DLD1 (cell line): Measurements from ENCODE around the gene MAPK4.
"Not testable (repeated sequence)": the region's sequence is repeated elsewhere in the genome, so short reads cannot be mapped to it uniquely, and the experiment has no call there.

ENCODE experiments used
- in situ Hi-C: cut with HindIII; loops from 2 replicates; pipeline ENCODE4 v1.10.0; 2017; ENCODE audit warnings: low sequenced_read_pairs

The MAPK4 gene

DNA sequence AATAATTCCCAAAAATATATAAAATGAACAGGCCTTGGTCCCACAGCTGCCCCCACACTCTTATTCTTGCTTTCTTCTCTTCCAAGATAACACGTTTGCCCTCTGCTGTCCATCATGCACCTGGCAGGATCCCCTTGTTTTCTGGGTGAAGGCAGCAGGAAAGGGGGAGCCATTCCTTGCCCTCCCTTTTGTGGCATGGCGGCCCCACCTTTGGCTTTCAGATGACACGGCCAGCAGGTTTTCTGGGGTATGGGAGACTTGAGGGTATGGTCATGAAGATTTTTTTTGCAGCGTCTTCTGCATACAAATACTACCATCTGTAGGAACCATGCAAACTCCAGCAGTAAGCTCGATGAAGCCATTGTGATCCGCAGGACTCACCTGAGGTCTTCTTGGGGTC lies 118.8 kb downstream of the MAPK4 start:
- in situ Hi-C loops, result no loop called here

DNA sequence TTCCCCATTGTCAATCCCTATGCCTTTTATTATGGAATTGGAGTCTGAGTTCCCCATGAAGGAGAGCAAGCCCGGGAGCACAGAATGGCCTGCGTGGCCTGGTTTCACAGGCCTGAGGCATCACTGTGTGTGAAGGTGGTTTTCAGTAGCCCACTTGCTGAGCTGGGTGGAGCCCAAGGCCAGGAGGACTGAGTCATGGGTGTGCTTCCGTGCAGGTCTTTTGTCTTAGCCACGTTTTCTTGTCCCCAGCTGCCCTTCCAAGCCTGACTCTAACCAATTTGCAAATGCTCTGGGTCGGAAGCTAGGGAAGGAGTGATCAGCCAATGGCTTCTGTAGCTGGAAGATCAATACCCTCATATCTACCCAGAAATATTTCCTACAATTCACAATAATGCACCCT lies 119.2 kb downstream of the MAPK4 start:
- in situ Hi-C loops, result no loop called here

DNA sequence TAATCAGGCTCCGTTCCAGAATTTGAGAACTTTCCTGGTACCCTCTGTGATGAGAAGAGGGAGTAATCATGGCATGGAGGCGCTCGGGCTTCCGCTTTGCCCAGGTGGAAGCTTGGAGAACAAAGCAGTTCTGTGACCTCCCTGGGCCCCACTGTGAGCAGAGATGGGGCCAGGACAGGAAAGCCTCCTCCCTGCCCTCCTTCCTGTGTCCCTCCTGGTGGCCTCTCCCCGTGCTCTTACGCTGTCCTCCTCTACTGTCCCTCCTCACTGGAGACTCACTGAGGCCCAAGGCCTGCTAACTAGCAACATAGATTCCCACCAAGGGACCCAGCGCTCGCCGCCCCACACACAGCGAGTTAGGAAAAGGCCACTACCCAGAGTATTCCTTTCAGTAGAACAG lies 119.8 kb downstream of the MAPK4 start:
- in situ Hi-C loops, result no loop called here

- in situ Hi-C loops, result no loop called here
These were observed 121.1 kb downstream of the MAPK4 start for GRCh38 chr18:50680966-50681365.

DNA sequence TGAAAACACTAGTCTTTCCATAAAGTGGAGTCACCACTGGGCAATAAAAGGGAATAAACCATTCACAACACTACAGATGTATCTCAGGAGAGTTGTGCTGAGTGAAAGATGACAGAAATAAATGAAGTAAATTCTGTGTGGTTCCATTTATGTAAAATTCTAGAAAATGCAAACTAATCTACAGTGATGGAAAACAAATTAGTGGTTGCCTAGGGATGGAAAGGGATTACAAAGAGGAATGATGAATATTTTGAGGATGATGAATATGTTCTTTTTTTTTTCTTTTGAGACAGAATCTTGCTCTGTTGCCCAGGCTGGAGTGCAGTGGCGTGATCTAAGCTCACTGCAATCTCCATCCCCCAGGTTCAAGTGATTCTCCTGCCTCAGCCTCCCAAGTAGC lies 123.0 kb downstream of the MAPK4 start:
- in situ Hi-C loops, result no loop called here

DNA sequence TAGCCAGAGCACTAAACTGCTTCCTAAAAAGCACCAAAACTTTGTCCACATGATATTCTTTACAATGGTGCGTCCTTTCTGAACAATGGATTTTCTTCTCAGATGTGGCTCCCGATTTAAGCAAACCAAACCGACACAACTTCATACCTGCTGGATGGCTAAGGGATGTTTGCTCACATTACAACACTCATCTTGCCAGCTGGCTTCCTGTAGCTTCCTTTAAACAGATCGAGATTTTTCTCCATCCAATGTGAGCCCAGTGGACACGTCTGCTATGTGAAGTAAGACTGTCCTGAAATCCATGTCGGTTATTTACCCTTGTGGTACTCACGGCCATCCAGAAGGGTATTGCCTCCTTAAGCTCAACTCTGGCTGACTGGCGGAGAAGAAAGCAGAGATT lies 126.5 kb downstream of the MAPK4 start:
- in situ Hi-C loops, result no loop called here

DNA sequence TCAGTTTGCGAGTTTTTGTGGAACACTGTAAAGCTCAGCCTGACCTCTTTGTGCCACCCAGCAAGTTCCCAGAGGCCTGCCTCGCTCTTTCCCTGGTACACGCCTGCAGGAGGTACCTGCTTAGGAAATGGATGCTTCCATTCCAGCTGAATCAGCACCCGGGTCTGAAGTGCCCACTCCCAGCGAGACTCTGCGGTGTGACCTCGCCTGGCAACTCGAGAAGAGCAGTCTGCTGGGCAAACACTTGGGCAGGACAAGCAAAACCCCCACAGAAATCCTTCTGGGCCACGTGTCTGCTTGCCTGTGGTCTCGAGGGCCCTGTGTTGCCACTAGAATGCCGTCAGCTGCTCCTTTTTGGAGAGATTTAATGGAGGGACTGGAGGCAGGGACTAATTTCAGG lies 127.6 kb downstream of the MAPK4 start:
- in situ Hi-C loops, result no loop called here

- in situ Hi-C loops, result no loop called here
These were observed 129.7 kb downstream of the MAPK4 start for GRCh38 chr18:50689578-50689977.

GRCh38 chr18:50694147-50694546 lies 134.3 kb downstream of the MAPK4 start:
- in situ Hi-C loops, result no loop called here

- in situ Hi-C loops, result no loop called here
These were observed 135.7 kb downstream of the MAPK4 start for GRCh38 chr18:50695431-50696176.

GRCh38 chr18:50696436-50696835 lies 136.5 kb downstream of the MAPK4 start:
- in situ Hi-C loops, result no loop called here

DNA sequence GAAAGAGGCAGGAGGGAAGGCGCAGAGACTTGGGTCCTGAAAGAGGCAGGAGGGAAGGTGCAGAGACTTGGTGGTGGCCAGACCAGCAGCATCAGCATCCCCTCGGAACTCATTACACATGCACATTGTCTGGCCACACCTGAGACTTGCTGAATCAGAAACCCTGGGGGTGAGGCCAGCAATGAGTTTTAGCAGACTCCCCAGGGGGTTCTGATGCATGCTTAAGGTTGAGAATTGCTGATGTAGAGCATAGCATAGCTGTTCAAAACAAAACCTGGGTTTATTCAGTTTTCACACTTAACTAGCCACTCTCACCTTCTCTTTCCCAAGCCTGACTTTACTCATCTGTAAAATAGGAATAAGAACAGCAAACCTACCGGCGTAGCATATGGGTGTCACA lies 137.0 kb downstream of the MAPK4 start:
- in situ Hi-C loops, result no loop called here

- in situ Hi-C loops, result no loop called here
These were observed 137.6 kb downstream of the MAPK4 start for GRCh38 chr18:50697509-50697908.

- in situ Hi-C loops, result no loop called here
These were observed 140.6 kb downstream of the MAPK4 start for GRCh38 chr18:50700245-50701165.

- in situ Hi-C loops, result no loop called here
These were observed 144.6 kb downstream of the MAPK4 start for GRCh38 chr18:50704357-50704940.

DNA sequence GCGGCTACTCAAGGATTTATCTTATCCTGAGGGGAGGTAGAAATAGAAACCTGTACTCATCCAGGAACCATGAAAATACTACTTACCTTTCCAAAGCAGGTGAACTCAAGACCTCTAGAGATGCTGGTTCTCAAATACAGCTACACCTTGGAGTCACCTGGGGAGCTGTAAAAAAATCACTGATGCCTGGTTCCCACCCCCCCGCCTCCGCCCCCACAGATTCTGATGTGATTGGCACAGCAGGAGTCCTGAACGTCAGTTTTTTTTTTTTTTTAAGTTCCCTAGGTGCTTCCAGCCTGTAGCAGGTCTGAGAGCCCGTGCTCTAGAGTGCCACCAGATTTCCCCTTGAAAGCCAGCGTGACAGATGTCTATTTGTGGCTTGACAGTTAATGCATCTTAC lies 146.3 kb downstream of the MAPK4 start:
- in situ Hi-C loops, result no loop called here

GRCh38 chr18:50706651-50707050 lies 146.8 kb downstream of the MAPK4 start:
- in situ Hi-C loops, result no loop called here

DNA sequence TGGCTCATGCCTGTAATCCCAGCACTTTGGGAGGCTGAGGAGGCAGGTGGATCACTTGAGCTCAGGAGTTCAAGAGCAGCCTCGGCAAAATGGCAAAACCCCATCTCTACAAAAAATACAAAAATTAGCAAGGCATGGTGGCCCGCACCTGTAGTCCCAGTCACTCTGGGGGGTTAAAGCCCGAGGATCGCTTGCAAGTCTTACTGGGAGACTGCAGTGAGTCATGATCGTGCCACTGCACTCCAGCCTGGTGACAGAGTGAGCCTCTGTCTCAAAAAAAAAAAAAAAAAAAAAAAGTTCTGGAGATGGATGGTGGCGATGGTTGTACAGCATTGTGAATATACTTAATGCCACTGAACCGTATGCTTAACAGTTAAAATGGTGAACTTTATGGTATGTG lies 147.4 kb downstream of the MAPK4 start:
- in situ Hi-C loops, result not testable (repeated sequence)

GRCh38 chr18:50707855-50708469 lies 148.1 kb downstream of the MAPK4 start:
- in situ Hi-C loops, result no loop called here

GRCh38 chr18:50709193-50709592 lies 149.3 kb downstream of the MAPK4 start:
- in situ Hi-C loops, result no loop called here

GRCh38 chr18:50711386-50711785 lies 151.5 kb downstream of the MAPK4 start:
- in situ Hi-C loops, result no loop called here
